HG03103 (cell line): ENCODE results near the gene MYOT.

Experiments used
- ATAC-seq: cut with Tn5 transposase; IDR thresholded peaks from one replicate; pipeline ENCODE4 v1.9.1; 2021; ENCODE audit warnings: low read depth; ENCODE audit not compliant: unreplicated experiment

Gene MYOT, protein sequence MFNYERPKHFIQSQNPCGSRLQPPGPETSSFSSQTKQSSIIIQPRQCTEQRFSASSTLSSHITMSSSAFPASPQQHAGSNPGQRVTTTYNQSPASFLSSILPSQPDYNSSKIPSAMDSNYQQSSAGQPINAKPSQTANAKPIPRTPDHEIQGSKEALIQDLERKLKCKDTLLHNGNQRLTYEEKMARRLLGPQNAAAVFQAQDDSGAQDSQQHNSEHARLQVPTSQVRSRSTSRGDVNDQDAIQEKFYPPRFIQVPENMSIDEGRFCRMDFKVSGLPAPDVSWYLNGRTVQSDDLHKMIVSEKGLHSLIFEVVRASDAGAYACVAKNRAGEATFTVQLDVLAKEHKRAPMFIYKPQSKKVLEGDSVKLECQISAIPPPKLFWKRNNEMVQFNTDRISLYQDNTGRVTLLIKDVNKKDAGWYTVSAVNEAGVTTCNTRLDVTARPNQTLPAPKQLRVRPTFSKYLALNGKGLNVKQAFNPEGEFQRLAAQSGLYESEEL

DNA sequence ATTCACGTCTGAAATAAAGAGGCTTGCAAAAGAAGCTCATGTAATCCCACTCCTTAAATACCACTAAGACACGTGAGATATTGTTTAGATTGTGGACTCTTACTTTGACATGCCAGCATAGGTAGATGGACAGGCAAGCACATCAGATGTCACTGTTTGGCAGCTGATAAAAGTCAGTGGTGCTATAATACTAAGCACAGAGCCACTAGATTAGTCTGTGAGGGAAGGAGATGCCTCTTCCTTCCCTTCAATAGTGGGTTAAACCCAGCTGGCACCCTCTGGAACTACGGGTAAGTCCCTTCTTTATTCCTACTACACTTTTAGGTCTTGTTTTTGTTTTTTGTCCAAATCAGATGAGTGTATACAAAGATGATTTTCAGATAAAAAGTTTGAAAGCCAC, at the start of gene MYOT:
Gene MYOT, plus strand, starts transcription at position 197 of the 400 bp plus-strand sequence. CDS start 2,792 bp downstream, outside the sequence.
- no peak for ATAC-seq

DNA sequence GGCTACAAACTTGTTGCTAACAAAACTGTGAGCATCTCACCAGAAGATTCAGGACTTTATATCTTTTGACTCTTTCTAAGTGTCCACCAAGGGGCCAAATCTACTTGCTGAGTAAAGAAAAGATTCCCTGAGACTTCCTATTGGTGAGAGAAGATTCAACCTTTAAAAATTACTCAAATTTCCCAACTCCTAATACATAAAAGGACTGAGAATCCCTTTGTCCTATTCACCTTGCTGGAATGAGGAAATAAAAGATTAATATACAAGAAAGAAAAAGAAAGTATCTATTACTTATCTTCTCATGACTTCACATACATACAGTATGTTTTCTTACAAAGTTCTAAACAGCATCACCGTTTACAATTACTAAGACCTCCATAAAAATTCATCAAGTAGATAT, 47.9 kb upstream of the MYOT start:
- no peak for ATAC-seq

DNA sequence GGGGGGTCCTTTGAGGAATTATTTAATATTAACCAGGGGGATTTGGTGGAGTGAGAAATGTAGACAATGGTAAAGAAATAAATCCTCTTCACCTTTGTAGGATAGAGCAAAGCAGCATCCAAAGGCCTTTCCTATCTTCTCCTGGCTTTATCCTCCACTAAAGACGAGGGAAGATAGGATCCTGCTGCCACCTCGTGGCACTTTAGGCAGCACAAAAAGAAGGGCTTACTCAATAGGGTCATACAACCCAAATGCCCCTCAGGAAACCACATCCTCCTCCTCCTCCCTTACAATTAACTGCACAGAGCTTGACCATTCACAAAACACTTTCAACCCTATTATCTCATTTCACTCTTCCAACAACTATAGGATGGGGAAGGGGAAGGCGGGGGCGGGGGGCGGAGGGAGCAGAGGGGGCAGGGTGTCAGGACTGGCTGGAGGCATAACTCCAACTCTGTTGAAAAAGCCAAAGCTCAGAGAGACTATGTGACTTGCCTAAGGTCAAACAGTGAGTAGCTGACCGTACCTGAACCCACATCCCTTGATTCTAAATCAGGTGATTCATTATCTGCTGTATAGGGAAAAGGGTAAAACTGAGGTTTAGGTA, 45.4 kb upstream of the MYOT start:
- no peak for ATAC-seq

DNA sequence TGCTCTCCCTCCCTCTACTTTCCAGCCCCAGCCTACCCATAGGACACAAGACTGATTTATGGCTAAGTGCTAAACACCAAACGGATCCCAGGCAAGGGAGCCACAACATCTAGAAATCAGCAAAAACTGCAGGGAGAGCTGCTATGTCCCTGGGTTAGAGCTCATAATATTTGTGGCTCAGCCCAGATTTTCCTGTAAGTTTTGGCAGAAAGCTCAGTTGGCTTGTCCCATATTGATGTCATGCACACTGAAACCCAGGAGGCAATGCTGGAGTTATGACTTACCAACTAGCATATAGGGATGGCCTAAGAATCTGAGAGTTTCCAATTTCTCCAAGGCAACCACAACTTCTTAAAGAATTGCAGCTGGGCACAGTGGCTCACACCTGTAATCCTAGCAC, 44.7 kb upstream of the MYOT start:
- no peak for ATAC-seq

DNA sequence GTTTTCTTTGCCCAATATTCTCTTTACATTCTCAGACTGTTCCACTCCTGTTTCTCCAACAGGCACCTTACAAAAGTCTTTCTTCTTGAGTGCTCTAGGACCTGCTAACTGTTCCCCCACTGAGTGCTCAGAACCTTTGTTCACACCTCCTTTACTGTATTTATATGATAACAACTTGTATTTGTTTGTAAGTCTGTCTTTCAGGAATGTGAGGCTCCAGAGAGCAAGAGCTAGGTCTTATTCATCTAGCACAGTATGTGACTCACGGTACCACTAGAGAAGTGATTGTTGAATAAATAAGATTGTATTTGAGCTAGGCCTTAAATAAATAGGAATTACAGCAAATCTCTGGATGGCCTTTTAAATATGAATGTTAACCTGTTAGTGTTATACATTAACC, 42.5 kb upstream of the MYOT start:
- ATAC-seq = no peak

DNA sequence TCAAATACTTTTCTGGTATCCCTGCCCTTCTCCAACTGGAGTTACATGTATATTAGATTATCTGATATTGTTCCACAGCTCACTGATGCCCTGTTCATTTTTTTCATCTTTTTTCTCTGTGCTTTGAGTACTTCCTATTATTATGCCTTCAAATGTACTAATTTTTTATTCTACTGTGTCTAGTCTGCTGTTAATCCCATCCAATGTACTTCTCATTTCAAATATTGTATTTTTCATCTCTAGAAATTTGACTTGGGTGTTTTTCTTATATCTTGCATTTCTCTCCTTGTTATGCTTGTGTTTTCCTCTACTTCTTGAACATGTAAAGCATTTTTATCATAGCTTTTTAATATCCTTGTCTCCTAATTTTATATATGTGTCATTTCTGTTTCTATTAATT, 41.6 kb upstream of the MYOT start:
- ATAC-seq = no peak

DNA sequence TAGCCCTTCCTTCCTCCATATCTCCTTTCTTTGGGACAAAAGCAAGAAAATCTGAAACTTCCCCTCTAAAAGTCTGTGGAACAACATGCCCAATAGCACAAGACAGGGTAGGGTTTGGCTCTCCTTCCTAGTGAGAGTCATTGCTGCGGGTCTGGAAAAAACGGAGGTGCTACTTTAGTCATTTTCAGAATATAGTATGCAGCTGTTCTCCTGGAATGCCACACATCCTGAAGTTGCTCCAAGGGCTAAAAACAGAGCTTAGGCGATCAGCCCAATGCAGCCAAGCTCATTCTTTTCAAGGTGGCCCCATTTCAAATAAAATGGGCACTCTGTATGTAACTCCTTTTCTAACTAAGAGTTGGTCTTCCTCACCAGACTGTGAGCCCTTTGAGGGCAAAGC, 39.5 kb upstream of the MYOT start:
- ATAC-seq = no peak

DNA sequence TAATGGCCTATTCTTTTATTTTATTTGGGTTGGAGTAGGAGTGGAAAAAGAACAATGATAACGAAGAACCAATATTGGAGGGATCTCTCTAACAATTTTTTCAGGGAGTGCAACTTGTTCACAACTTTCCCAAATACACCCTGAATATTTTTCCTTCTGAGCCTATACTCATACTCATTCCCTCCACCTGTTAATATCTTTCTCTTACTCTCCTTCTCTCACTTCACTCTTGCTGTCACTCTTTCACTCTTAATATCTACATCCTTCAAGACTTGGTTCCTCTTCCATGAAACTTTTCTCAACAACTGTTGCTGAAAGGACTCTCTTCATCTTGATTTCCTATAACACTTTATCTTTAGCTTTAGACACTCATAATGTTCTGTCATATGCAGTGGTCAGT, 39.0 kb upstream of the MYOT start:
- no peak for ATAC-seq

DNA sequence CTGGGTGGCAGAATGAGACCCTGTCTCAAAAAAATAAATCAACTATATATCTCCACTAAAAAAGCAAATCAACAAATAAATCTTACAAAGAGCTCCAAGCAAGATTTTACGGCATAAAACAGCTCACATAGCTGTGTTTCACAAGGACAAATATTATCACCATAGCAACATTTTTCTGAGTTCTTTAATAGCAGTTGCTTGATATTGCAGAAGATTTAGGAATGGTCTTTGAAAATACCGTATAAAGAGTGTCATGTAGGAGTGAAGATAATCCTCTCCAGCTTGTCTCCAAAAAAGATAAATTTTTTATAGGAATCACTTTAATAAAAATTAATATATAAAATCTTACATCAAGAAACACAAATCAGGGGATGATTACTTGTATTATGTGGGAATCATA, 36.6 kb upstream of the MYOT start:
- ATAC-seq = no peak

DNA sequence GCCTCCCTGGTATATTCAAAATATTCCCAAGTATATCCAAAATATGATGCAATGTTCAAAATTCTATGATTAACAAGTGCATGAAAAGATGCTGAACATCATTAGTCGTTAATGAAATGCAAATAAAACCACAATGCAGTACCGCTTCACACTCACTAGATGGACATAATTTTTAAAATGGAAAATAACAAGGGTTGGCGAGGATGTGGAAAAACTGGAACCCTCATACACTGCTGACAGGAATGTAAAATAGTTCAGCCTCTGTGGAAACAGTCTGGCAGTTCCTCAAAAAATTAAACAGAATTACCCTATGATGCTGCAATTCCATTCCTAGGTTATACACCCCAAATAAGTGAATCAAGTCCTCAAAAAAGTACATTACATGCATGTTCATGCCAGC, 36.1 kb upstream of the MYOT start:
- ATAC-seq = no peak

DNA sequence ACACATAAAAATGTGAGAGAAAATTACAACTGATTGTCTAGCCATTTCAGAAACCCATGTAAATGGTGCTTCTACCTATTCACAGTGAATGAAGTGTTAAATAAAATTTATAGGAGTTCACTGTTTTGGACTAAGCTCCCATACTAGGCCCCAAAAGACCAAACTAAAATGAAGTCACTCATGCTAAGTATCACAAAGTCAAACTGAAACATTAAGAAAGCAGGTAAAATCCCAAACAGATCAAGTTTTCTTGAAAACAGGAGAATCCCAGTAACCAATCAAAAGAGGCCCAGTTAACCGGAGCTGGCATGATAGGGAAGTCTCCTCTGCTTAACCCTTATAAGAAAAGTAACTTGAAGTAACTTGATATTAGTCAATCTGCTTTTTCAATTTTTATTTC, 35.2 kb upstream of the MYOT start:
- no peak for ATAC-seq

DNA sequence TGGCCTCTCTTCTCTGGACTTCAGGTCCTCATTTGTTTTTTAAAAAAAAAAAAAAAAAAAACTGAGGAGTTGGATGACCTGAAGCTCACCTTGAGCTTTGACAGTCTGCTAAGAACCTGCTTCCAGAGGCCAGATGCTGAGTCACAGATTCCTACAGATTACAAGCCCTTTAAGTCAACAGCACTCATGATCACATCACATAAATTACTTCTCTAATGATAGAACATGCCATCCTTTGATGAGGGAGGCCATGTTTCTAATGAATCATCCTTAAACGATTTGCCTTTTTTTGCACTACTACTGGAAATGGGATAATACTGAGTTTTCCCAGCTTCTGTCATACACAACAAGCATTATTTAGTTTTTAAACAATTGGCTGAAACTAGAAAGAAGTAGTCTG, 34.2 kb upstream of the MYOT start:
- ATAC-seq = no peak

DNA sequence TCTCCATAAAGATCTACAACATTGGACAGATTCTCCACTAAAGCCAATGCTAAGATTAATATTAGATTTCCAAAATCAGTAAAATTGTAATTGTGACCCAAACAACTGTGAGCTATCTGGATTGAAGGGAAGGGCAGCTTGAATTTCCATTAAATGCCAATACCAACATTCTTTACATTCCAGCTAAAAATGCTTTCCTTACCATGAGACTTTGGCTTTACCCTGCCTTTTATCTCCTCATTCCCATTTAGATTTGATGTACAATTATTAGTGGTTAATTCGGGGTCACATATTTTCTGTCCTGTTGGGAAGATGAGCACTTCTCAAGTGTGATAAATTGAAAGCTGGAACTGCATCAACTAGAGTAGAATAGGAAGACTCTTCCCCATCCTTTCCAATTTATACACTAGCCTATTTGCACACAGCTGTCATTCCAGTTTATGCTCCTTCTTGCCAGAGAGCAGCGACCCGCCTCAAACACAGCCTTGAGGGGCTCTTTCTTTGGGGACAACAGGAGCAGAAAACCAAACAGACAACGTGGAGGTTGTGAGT, 33.1 kb upstream of the MYOT start:
- no peak for ATAC-seq

DNA sequence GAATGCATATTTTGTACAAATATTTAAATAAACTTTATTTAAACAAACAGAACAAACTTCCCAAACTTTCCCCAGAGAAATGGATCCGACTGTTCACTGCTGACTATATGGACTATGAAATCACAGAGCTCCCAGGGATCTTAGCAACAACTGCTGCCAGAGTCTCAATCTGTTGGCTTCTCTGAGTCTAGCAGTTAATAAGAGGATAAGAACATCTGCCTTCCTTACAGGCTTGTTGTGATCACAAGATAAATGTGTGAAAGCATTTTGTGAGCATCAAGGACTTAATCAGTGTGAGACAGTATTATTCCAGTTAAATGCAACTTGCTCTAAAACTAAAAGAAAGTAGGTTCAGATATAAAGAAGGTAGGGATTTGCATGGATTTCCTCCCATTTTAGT, 31.4 kb upstream of the MYOT start:
- no peak for ATAC-seq

DNA sequence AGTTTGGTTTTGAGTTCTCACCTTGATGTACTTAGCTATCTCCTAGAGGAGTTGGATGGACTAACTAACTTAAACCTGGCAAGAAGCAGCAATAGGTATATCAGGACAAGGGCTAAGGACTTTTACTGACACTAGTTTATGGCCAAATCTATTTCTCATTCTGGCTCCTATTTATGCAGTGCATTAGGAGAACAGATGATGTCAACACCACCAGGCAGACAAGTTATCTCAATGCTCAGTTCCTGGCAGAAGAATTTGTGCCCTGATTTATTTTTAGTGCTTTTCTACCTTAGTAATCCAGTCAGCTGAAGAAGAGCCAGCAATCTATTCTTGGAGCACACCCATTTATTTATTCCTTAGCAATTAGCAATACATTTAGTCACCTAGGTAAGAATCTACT, 30.7 kb upstream of the MYOT start:
- ATAC-seq = no peak

DNA sequence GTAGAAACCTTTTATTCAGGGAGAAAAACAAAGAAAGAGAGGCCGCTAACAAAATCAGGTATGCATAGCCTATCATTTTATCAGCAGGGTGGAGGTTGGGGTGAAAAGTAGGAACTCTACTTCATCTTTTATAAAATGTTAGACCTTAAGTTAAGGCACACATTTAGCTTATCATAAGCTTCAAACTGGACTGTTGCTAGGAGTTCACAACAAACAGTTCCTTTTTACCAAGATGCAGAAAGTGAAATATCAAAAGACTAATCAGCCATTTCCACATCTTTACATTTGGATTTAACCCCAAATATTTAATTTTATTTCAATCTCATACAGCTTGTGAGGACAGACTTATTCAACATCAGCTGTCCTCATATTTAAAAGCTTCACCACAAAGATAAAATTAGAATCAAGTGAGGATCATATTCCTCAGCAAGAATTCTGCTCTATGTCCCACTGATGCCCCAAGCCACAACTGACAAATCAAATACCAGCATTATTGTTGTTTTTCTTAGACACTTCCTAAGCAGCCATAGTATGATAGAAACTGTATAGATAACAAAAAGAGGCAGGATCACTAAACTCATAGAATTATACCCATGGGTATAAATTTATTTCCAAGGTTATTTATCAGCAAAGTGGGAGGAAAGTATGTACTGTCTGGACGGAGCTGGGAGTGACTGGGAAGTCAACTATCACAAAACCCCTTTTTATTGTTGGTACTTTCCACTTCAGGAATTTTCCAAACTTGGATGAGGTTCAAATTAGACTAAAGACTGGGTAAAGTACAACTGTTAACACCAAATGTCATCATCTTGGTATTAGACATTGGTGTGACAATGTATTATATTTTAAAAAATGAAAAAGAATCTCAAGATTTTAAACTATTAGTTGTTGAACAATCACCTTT, 29.9 kb upstream of the MYOT start:
- no peak for ATAC-seq

DNA sequence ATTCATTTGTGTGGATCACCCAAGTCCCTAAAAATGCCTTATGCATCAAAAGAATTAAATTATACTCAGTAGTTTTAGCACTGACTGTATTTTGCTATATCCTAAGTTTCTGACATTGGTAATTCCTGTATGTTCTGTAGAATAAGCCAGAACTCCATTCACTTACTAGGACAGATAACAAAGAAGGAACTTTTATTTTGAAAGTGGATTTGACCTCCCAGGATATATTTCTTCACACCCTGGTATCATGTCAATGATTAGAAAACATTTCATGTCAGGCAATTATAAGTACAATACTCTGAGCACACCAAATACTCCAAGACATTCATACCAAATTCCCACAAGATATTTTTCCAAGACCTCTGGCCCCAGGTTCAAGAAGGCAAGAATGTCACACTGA, 28.7 kb upstream of the MYOT start:
- no peak for ATAC-seq

DNA sequence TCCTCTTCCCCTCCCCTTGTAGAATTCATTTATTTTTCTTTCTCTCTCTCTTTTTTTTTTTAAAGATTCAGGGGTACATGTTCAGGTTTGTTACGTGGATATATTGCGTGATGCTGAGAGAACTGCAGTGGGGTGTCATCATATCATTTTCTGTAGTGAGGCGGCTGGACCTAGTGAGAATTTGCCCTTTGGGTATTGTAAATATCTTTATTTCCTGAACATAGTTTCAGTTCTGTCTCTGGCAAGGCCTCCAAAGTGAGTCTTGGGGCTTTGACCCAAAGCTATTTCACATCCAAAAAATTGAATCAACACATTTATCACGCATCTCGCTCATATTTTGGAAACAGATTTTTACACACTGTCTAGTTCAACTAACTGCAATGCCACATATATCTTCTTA, 25.4 kb upstream of the MYOT start:
- no peak for ATAC-seq

DNA sequence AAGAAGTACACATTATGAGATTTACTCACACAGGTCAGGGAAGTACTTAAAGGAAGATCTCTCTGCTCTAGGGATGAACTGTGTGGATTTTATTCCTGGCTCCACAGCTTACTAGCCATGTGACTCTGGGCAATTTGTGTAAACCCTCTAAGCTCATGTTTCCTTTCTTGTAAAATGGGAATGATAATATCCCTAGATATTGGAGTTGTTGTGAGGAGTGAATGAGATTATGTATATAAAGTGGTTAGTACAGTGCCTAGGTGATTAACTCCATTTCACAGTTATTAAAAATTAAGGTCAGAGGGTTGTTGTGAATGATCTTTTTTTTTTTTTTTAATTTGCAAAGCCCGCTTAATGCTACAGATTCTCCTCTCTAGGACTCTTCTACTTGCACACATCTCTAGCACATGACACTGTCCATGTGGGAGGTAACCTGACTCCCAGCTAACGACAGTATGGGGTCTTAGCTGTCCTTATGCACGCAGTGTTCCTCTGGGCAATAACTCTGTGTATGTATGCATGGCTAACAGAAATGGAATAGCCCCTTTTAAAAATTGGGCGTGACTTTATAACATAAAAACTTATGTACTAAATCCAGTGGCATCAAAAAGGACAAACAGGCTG, 23.9 kb upstream of the MYOT start:
- no peak for ATAC-seq

DNA sequence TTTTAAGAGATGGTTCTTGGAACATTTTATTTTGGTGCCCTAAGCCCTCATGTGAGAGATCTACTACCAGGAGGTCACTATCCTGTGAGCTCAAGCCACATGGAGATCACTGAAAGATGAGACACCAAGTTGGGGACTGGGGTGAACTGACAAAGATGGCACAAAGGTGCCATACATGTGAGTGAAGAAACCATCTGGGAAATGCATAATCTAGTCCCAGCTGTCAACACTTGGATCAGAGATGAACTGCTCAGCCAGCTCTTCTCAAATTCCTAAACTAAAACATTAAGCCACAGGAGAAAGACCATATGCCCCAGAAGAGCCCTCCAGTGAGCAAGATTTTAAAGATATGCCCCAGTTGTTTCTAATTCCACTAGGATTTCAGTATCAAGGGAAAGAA, 22.2 kb upstream of the MYOT start:
- ATAC-seq = no peak

DNA sequence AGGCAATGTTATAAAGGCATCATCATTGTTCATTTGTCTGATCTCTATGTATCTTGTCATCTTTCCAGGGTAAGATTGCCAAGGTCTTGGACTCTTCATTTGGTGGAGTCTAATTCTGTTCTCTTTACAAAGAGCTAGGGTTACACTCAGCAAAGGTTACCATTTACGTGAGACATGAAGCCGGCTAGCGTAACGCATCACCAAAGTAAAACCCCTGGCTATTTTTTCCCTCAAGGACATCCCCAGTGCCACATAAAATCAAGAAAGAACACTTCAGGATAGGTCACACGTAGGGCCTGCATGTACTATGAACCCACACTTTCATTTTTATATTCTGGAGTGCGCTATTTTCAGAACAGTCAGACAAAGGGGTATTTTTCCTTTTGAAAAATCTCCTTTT, 20.0 kb upstream of the MYOT start:
- ATAC-seq = no peak
